ENCODE data around the gene ESRRG. TPM values are rescaled to one million over a fixed set of nuclear protein-coding genes. Genes with fewer than 3 reads are reported as not detected.

The ESRRG gene
- total and polyA plus RNA-seq, 10 donors: 0.29 to 11.9 (median 2.2) TPM

DNA sequence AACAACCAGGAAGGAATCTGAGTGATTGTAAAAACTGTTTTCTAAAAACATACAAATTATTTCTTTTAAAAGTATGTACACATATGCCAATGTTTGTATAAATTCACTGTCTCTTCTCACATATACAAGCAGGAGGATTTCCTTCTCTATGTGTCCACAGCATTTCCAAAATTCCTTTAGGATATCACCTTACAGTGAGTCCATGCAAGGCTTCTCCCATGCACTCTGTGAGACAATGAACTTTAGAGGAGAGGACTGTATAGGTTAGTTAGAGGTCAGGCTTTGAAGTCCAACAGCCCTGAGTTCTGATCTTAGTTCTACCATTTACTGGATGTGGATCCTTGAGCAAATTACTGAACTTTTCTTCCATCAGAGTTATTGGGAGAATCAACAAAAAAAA, 265.9 kb downstream of the ESRRG start:
- intact Hi-C loops (cut with DNase I; ENCODE audit: low total_unique reads): no loop called here
- no peak for TF ChIP-seq CTCF (IDR thresholded peaks at IDR 0.05 in 8 of 11, conservative IDR thresholded peaks at IDR 0.05 in 3 of 11)
- TF ChIP-seq POLR2A (IDR thresholded peaks at IDR 0.05): no peak
- TF ChIP-seq POLR2AphosphoS5 (IDR thresholded peaks at IDR 0.05): no peak
- H3K9me3 ChIP-seq: peaks cover 0 to 6% (median 0%) of the 10 kb centered on the region in 8 donors

GRCh38 chr1:216456682-216457081, 266.5 kb downstream of the ESRRG start:
- Histone ChIP-seq H3K4me3 (no peak overlapping the region), H3K36me3 (no peaks in the 10 kb centered on the region), H3K4me1 (no peaks in the 10 kb centered on the region), H3K27me3 (replicated peaks in 1 of 7) (no peaks in the 10 kb centered on the region), H3K27ac (no peak overlapping the region), H3K9me3 (peaks cover 0 to 6% (median 0%) of the 10 kb centered on the region in 8 donors)
- no peak for TF ChIP-seq POLR2A (IDR thresholded peaks at IDR 0.05)
- TF ChIP-seq CTCF (IDR thresholded peaks at IDR 0.05 in 8 of 11, conservative IDR thresholded peaks at IDR 0.05 in 3 of 11): no peak
- TF ChIP-seq POLR2AphosphoS5 (IDR thresholded peaks at IDR 0.05): no peak
- intact Hi-C loops (cut with DNase I; ENCODE audit: low total_unique reads): no loop called here
- no peak for DNase-seq
- 72 to 75% (median 75%) methylated on average over 3 of the region's 3 CpGs for WGBS, 5 donors

More for the DNA sequence above, 265.9 kb downstream of the ESRRG start:
- Histone ChIP-seq H3K36me3 (no peaks in the 10 kb centered on the region), H3K27ac (no peak overlapping the region), H3K27me3 (replicated peaks in 1 of 7) (no peaks in the 10 kb centered on the region), H3K4me3 (no peak overlapping the region), H3K4me1 (no peaks in the 10 kb centered on the region)
- DNase-seq: no peak

DNA sequence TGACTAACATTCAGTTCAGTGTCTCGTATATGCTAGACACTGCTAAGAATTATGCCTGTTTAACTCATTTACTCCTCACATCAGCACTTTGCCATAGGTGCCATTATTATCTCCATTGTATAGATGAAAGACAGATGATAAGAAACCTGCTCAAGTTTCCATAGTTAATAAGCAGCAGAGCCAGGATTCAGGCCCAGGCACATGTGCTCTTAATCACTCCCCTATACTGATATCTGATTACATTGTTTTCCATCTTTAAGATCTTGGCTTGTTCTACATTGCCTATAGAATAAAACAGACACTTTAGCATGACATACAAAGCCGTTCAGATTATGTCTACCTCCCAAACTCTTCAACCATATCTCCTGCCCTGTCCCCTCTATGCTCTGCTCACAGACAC, 269.5 kb downstream of the ESRRG start:
- TF ChIP-seq POLR2A (IDR thresholded peaks at IDR 0.05) (no peak), CTCF (IDR thresholded peaks at IDR 0.05 in 8 of 11, conservative IDR thresholded peaks at IDR 0.05 in 3 of 11) (no peak), POLR2AphosphoS5 (IDR thresholded peaks at IDR 0.05) (no peak)
- 66 to 78% (median 73%) methylated on average over 2 of the region's 2 CpGs for WGBS, 5 donors
- Histone ChIP-seq H3K27ac (no peak overlapping the region), H3K27me3 (replicated peaks in 1 of 7) (no peaks in the 10 kb centered on the region), H3K9me3 (peaks cover 0 to 6% (median 0%) of the 10 kb centered on the region in 8 donors), H3K36me3 (no peaks in the 10 kb centered on the region), H3K4me3 (no peak overlapping the region), H3K4me1 (no peaks in the 10 kb centered on the region)
- DNase-seq: no peak
- intact Hi-C loops (cut with DNase I; ENCODE audit: low total_unique reads): no loop called here
